DOHH2 (cell line): ENCODE measurements around the gene MEN1.

Experiments
- CTCF ChIP-seq: fragments of 200-600 bp; sonication (generic); IDR thresholded peaks from one replicate; pipeline ENCODE4 v1.5.1; 2014; ENCODE audit warnings: antibody characterized with exemption, mild to moderate bottlenecking, low read depth, low read length; ENCODE audit not compliant: poor library complexity, severe bottlenecking
- EZH2phosphoT487 ChIP-seq: fragments of 200-600 bp; sonication (generic); IDR thresholded peaks from 2 replicates; pipeline ENCODE4 v1.6.1; 2017; ENCODE audit warnings: borderline replicate concordance, mild to moderate bottlenecking, antibody characterized with exemption, low read length, moderate library complexity, mixed read lengths

GRCh38 chr11:64846998-64847666 is 36.8 kb upstream of the MEN1 start:
- TF ChIP-seq EZH2phosphoT487 (no peak), CTCF (peak; percentile 95)
